Activated T-helper 1 cell treated with anti-CD3 and anti-CD28 coated beads, Interleukin-12 subunit alpha, Interleukin-12 subunit beta, Interleukin-2, Interleukin-4 antibody, amounts not matched to agents 30 ng/mL and 10 ng/mL and 1 ng/mL, durations not matched to agents 14 hours and 24 hours and 36 hours (primary cell): Measurements from ENCODE around the gene MYL5. TPM values are rescaled to one million over a fixed set of nuclear protein-coding genes. Genes with fewer than 3 reads are reported as not detected.

Experiments
- DNase-seq: peaks from one replicate; pipeline ENCODE4 v3.0.0; 2021; ENCODE audit warnings: low spot score
- H3K27ac Mint-ChIP-seq: one replicate; pipeline ENCODE4 v1.8.0; 2021; ENCODE audit warnings: mild to moderate bottlenecking, mixed read lengths
- H3K27me3 Mint-ChIP-seq: one replicate; pipeline ENCODE4 v1.8.0; 2022; ENCODE audit warnings: mild to moderate bottlenecking, moderate library complexity, mixed read lengths; ENCODE audit not compliant: insufficient read depth
- H3K36me3 Mint-ChIP-seq: one replicate; pipeline ENCODE4 v1.8.0; 2021; ENCODE audit warnings: low read depth, mixed read lengths
- H3K4me1 Mint-ChIP-seq: one replicate; pipeline ENCODE4 v1.8.0; 2021; ENCODE audit warnings: low read depth, mixed read lengths
- H3K4me3 Mint-ChIP-seq: one replicate; pipeline ENCODE4 v1.8.0; 2021; ENCODE audit warnings: mild to moderate bottlenecking, moderate library complexity, mixed read lengths
- H3K9me3 Mint-ChIP-seq: one replicate; pipeline ENCODE4 v1.8.0; 2021; ENCODE audit warnings: mixed read lengths
- intact Hi-C: fragments of 100-400 bp; cut with micrococcal nuclease; formaldehyde crosslinking; loops from one replicate; pipeline ENCODE4 v1.15.1; 2024
- total RNA-seq: library from RNA; stranded (reverse); gene quantifications from 2 replicates; pipeline ENCODE4 v1.2.3, GENCODE V29; 2022

MYL5 gene
- total RNA-seq, 1 donor from 2014 or later, result 35.0 TPM

GRCh38 chr4:675980-676870 lies 1.9 kb downstream of the MYL5 start:
- H3K4me1 Mint-ChIP-seq, result peaks cover 7% of the 10 kb centered on the region
- intact Hi-C loops, result loop anchor here (2.0 kb wide), 1 partner anchor 105 kb away; no protein-coding TSS in a partner anchor
- H3K9me3 Mint-ChIP-seq, result no peaks in the 10 kb centered on the region
- peaks cover 10% of the 10 kb centered on the region for H3K36me3 Mint-ChIP-seq
- H3K27me3 Mint-ChIP-seq, result peaks cover 1% of the 10 kb centered on the region
- DNase-seq, result no peak
- peak overlapping the region; percentile 88 for H3K4me3 Mint-ChIP-seq
- H3K27ac Mint-ChIP-seq, result peak overlapping the region; percentile 23

DNA sequence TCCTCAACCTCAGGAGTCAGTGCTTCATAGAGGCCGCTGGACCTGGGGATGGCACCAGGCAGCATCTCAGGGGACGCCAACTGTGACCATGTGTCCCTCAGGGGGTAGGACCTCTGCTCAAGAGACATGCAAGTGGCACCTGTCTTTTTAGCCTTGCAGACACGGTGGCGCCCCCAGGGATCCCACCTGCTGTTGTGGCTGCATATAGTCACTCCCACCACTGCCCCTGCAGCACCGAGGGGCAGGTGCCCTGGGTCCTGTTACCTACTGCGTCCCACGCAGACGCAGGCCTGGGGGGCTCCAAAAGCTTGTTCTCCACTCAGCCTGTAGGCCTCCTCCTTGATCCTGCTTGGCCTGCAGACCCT lies 2.5 kb downstream of the MYL5 start:
- H3K27me3 Mint-ChIP-seq, result peaks cover 1% of the 10 kb centered on the region
- no peak for DNase-seq
- no peak overlapping the region for H3K27ac Mint-ChIP-seq
- H3K4me1 Mint-ChIP-seq, result peaks cover 7% of the 10 kb centered on the region
- intact Hi-C loops, result no loop called here
- H3K9me3 Mint-ChIP-seq, result no peaks in the 10 kb centered on the region
- H3K36me3 Mint-ChIP-seq, result peaks cover 6% of the 10 kb centered on the region
- peak overlapping the region; percentile 39 for H3K4me3 Mint-ChIP-seq

DNA sequence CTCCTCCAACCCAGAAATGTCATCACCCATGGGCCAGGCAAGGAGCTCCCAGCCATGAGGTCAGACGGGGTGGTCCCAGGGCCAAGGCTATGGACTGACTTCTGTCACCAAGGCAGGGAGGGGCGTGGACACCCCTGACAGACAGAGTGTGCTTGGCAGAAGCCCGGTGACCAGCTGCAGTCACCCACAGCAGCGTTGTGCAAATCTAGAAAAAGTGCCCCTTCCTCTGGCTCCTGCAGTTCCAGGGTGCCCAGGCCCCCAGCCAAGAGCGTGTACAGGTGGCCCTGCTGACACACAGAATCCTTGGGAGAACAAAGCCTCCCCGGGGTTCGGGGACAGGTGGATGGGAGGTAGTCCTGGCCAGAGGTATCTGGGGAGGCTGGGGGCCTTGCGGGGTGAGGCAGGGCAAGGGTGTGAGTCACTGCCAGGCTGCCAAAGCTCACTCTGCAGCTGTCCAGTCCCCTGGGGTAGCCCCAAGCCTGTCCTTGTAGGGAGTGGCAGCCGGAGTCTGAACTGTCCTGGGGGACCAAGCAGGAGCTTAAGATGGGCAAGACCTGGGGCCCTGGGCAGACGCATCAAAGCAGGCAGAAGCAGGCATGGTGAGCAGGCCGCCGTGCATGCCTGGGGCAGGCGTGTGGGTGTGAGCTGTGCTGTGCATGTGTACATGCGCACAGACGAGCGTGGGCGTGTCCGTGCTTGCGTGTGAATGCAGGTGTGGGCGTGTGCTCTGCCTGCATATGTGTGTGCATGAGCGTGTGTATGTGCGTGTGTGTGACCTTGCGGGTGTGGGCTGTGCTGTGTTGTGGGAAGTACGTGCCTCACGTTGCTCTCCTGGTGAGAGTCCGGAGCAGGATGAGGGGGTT lies 3.3 kb downstream of the MYL5 start:
- no peak for DNase-seq
- no peaks in the 10 kb centered on the region for H3K9me3 Mint-ChIP-seq
- peaks cover 7% of the 10 kb centered on the region for H3K4me1 Mint-ChIP-seq
- intact Hi-C loops, result no loop called here
- peaks cover 1% of the 10 kb centered on the region for H3K27me3 Mint-ChIP-seq
- no peak overlapping the region for H3K4me3 Mint-ChIP-seq
- no peak overlapping the region for H3K27ac Mint-ChIP-seq
- peaks cover 6% of the 10 kb centered on the region for H3K36me3 Mint-ChIP-seq

DNA sequence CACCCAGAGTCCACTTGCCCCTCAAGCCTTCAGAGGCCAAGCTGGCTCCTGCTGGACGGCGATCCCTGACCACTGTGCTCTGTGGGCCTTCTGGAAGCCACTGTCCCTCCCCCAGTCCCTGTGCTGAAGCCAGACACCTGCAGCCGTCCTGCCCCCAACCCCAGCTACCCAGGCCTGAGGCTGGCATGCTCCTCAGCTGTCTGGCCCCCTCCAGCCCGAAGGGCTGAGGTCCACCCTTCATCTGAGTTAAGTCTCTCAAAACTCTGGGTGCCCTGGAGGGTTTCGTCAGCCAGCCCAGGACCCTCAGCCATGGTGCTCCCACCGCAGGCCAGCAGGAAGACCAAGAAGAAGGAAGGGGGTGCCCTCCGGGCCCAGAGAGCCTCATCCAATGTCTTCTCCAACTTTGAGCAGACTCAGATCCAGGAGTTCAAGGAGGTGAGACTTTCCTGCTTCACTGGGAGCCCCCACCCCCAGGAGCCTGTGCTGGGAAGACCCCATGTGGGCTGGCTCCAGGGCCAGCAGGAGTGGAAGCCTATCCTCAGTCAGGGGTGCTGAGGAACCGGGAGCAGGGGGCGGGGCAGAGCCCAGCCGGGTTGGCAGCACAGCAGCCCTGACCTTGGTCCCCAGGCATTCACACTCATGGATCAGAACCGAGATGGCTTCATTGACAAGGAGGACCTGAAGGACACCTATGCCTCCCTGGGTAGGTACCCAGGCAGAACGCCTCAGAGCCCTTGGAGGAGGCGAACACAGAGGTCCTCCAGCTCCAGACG lies 4.2 kb downstream of the MYL5 start:
- Mint-ChIP-seq H3K4me1 (peaks cover under 1% of the 10 kb centered on the region), H3K27me3 (no peaks in the 10 kb centered on the region), H3K27ac (no peak overlapping the region), H3K36me3 (no peaks in the 10 kb centered on the region), H3K9me3 (no peaks in the 10 kb centered on the region), H3K4me3 (no peak overlapping the region)
- DNase-seq, result no peak
- intact Hi-C loops, result no loop called here

DNA sequence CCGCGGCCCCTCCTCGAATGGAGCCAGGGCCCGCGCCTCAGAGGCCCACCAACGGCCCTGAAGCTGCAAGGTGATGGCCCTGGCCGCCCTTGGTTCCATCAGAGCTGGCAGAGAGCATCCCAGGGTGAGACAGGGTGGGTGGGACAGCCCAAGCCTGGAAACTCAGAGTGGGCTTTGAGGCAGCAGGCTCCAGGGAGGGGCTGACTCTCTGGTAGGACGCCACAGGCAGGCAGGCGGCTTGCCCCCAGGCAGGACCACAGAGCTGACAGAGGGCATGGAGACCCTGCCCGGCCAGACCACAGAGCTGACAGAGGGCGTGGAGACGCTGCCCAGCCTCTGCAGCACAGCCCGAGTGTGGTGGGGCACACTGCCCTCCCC lies 4.8 kb downstream of the MYL5 start:
- no peak overlapping the region for H3K27ac Mint-ChIP-seq
- H3K4me3 Mint-ChIP-seq, result no peak overlapping the region
- no peak for DNase-seq
- H3K9me3 Mint-ChIP-seq, result no peaks in the 10 kb centered on the region
- intact Hi-C loops, result no loop called here
- no peaks in the 10 kb centered on the region for H3K27me3 Mint-ChIP-seq
- H3K36me3 Mint-ChIP-seq, result no peaks in the 10 kb centered on the region
- no peaks in the 10 kb centered on the region for H3K4me1 Mint-ChIP-seq

- Mint-ChIP-seq H3K27ac (no peak overlapping the region), H3K4me3 (no peak overlapping the region), H3K36me3 (no peaks in the 10 kb centered on the region), H3K4me1 (no peaks in the 10 kb centered on the region), H3K27me3 (no peaks in the 10 kb centered on the region), H3K9me3 (no peaks in the 10 kb centered on the region)
- DNase-seq, result no peak
- intact Hi-C loops, result loop anchor here (2.0 kb wide), 1 partner anchor 103 kb away; no protein-coding TSS in a partner anchor
Observed at GRCh38 chr4:679629-680028, 5.3 kb downstream of the MYL5 start.

DNA sequence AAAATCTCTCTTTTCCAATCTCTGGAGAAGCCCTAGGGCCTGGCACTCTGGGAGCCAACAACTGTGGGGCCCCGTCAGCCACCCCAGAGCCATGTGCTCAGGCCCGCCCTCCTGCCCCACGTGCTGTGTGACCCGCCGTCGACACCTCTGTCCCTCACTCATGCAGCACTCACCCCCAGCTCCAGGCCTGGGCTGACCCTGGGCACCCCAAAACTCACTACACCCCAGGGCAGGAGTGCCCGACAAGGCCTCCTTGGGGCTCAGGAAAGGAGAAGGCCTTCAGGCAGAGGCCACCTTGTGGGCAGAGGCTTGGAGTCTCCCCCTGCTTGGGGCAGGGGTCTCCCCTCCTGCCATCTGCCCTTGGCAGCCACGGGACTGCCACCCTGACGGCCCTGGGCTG lies 5.7 kb downstream of the MYL5 start:
- Mint-ChIP-seq H3K4me1 (no peaks in the 10 kb centered on the region), H3K27me3 (no peaks in the 10 kb centered on the region), H3K36me3 (no peaks in the 10 kb centered on the region), H3K4me3 (peak overlapping the region; percentile 30), H3K27ac (no peak overlapping the region), H3K9me3 (no peaks in the 10 kb centered on the region)
- DNase-seq, result no peak
- intact Hi-C loops, result loop anchor here (2.0 kb wide), 1 partner anchor 103 kb away; no protein-coding TSS in a partner anchor

DNA sequence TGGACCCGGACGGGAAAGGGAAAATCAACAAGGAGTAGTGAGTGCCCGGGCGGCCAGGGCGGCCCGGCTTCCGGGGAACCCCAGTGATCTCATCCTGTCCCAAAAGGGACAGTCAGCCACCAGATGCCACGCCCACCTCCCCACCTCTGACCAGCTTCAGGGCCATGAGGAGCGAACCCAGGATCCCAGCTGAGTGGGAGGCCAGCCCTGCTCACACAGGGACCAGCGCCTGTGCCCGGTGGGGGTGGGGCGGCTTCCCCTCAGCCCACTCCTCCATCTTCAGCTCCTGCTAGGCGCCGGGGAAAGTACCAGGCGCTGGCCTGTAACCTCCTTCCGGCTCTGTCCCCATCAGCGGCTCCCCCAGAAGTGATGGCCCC lies 6.2 kb downstream of the MYL5 start:
- H3K36me3 Mint-ChIP-seq, result no peaks in the 10 kb centered on the region
- no peak overlapping the region for H3K27ac Mint-ChIP-seq
- H3K4me3 Mint-ChIP-seq, result peak overlapping the region; percentile 68
- no peak for DNase-seq
- H3K27me3 Mint-ChIP-seq, result no peaks in the 10 kb centered on the region
- intact Hi-C loops, result loop anchor here (2.0 kb wide), 1 partner anchor 102 kb away; no protein-coding TSS in a partner anchor
- no peaks in the 10 kb centered on the region for H3K4me1 Mint-ChIP-seq
- H3K9me3 Mint-ChIP-seq, result no peaks in the 10 kb centered on the region

GRCh38 chr4:680928-681645 lies 6.7 kb downstream of the MYL5 start:
- no peaks in the 10 kb centered on the region for H3K27me3 Mint-ChIP-seq
- no peaks in the 10 kb centered on the region for H3K4me1 Mint-ChIP-seq
- no peaks in the 10 kb centered on the region for H3K36me3 Mint-ChIP-seq
- H3K27ac Mint-ChIP-seq, result no peak overlapping the region
- peak overlapping the region; percentile 68 for H3K4me3 Mint-ChIP-seq
- intact Hi-C loops, result loop anchor here (1.0 to 2.0 kb wide), 2 partner anchors 24 to 102 kb away; partner anchors contain the start of gene PCGF3
- no peaks in the 10 kb centered on the region for H3K9me3 Mint-ChIP-seq
- DNase-seq, result peak; percentile 48

GRCh38 chr4:681736-682451 lies 7.6 kb downstream of the MYL5 start:
- no peak for DNase-seq
- intact Hi-C loops, result loop anchor here (1.0 to 2.0 kb wide), 2 partner anchors 23 to 101 kb away; partner anchors contain the start of gene PCGF3
- H3K4me1 Mint-ChIP-seq, result no peaks in the 10 kb centered on the region
- no peaks in the 10 kb centered on the region for H3K9me3 Mint-ChIP-seq
- H3K27me3 Mint-ChIP-seq, result no peaks in the 10 kb centered on the region
- H3K36me3 Mint-ChIP-seq, result no peaks in the 10 kb centered on the region
- H3K27ac Mint-ChIP-seq, result no peak overlapping the region
- no peak overlapping the region for H3K4me3 Mint-ChIP-seq

DNA sequence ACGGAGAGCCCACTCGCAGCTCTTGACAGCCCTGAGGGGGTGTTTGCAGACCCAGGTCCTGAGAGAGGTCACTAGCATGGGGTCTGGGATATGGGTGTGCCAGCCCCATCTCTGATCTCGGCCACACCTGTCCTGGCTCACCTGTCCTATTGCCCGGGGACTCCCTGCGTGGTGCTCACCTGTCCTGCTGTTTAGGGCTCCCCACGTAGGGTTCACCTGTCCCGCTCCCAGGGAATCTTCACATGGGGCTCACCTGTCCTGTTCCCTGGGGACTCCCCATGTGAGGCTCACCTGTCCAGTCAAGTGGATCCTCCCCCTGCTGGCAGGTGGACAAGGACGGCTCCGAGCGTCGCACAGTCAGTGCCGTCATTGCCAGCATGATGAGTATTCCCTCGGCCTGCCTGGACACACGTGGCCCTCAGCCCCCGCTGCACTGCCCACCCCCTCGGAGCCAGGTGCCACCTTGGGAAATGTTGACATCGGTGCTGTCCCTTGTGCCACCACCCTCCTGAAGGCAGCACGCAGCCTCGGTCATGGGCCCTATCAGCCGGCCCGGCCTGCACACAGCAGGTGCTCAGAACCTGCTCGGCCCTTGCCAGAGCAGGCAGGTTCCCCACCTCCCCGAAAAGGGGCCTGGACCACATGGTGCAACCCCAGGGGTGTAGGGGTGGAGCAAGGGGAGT lies 8.3 kb downstream of the MYL5 start:
- Mint-ChIP-seq H3K4me1 (no peaks in the 10 kb centered on the region), H3K9me3 (no peaks in the 10 kb centered on the region), H3K27ac (no peak overlapping the region), H3K36me3 (no peaks in the 10 kb centered on the region), H3K4me3 (no peak overlapping the region), H3K27me3 (no peaks in the 10 kb centered on the region)
- DNase-seq, result no peak
- intact Hi-C loops, result no loop called here
